Testis (tissue), 3 donors: ENCODE measurements around the gene TMEM255B. TPM values are rescaled to one million over a fixed set of nuclear protein-coding genes. Genes with fewer than 3 reads are reported as not detected.
A peak's percentile ranks its signal among the peaks of the same experiment; 100 is the strongest.

ENCODE experiments used
- DNase-seq: peaks from one replicate; pipeline ENCODE4 v3.0.0-alpha.2; 2019
- H3K27ac ChIP-seq, 2 donors: fragments of 200-600 bp; sonication (generic); one replicate each; pipeline ENCODE4 v1.5.1; 2019
- H3K27me3 ChIP-seq: fragments of 200-600 bp; sonication (generic); one replicate; pipeline ENCODE4 v1.5.1; 2019
- H3K36me3 ChIP-seq: fragments of 200-600 bp; sonication (generic); one replicate; pipeline ENCODE4 v1.5.1; 2017; ENCODE audit warnings: low read depth; ENCODE audit errors: missing control alignments
- H3K4me1 ChIP-seq: fragments of 200-600 bp; sonication (generic); one replicate; pipeline ENCODE4 v1.5.1; 2019
- H3K4me3 ChIP-seq, 2 donors: fragments of 200-600 bp; sonication (generic); one replicate each; pipeline ENCODE4 v1.5.1; 2017 to 2019
- H3K9me3 ChIP-seq: fragments of 200-600 bp; sonication (generic); one replicate; pipeline ENCODE4 v1.5.1; 2017
- CTCF ChIP-seq, 3 experiments: fragments of 450-650 bp in 2 of 3; fragments of 200-600 bp in 1 of 3; sonication (generic) in 1 of 3; IDR thresholded peaks; one replicate each; pipeline ENCODE4 v1.5.1; 2016 to 2019; ENCODE audit warnings: antibody characterized with exemption in 3 of 3, mild to moderate bottlenecking in 2 of 3, moderate library complexity in 1 of 3
- POLR2A ChIP-seq: fragments of 450-650 bp; IDR thresholded peaks from one replicate; pipeline ENCODE4 v1.6.1; 2017; ENCODE audit warnings: antibody characterized with exemption, mild to moderate bottlenecking, moderate library complexity
- WGBS, 2 donors: methylation state at CpG; one replicate each; pipeline ENCODE4 v1.1.5; 2018; 5-methylcytosine and 5-hydroxymethylcytosine counted together
- intact Hi-C: fragments of 100-400 bp; cut with DNase I; formaldehyde crosslinking; loops from one replicate; pipeline ENCODE4 v1.15.1; 2023; ENCODE audit warnings: low total_unique reads
- polyA plus RNA-seq: library from polyadenylated mRNA; stranded (reverse); fragments of 350-450 nt; fragmentation: Illumina TruSeq; extraction: RNeasy Lipid Tissue Mini Kit (QIAGEN cat#74804); gene quantifications from one replicate; pipeline ENCODE4 v1.2.3, GENCODE V29; 2014; ENCODE audit warnings: low read depth, low replicate concordance; ENCODE audit not compliant: insufficient read depth
- total RNA-seq, 2 donors: library from RNA; depleted of rRNA; stranded (reverse); fragments of >200 nt; gene quantifications; one replicate each; pipeline ENCODE4 v1.2.3, GENCODE V29; 2016

The TMEM255B gene
- total and polyA plus RNA-seq, 3 donors from 2014 or later = 6.9 to 10.9 (median 7.5) TPM

- peak; percentile 91 for DNase-seq
- Histone ChIP-seq H3K4me1 (peaks cover 82% of the 10 kb centered on the region), H3K4me3 (no peak overlapping the region), H3K36me3 (no peaks in the 10 kb centered on the region), H3K9me3 (no peaks in the 10 kb centered on the region), H3K27ac (peak overlapping the region in 1 of 2 donors; percentile 41), H3K27me3 (no peaks in the 10 kb centered on the region)
- WGBS, 2 donors = 43 to 64% methylated on average over 7 to 9 of the region's 9 CpGs
- TF ChIP-seq POLR2A (no peak), CTCF (IDR thresholded peaks at IDR 0.05) (no peak)
- intact Hi-C loops = no loop called here
Observed at GRCh38 chr13:113856716-113857065, 97.7 kb downstream of the TMEM255B start.

- Histone ChIP-seq H3K27ac (peak overlapping the region in 1 of 2 donors; percentile 8), H3K9me3 (no peaks in the 10 kb centered on the region), H3K36me3 (no peaks in the 10 kb centered on the region), H3K27me3 (no peaks in the 10 kb centered on the region), H3K4me1 (peaks cover 86% of the 10 kb centered on the region), H3K4me3 (no peak overlapping the region)
- 72 to 78% methylated on average over 19 to 20 of the region's 20 CpGs for WGBS, 2 donors
- peak; percentile 16 for DNase-seq
- intact Hi-C loops = no loop called here
- TF ChIP-seq CTCF (IDR thresholded peaks at IDR 0.05) = no peak
- TF ChIP-seq POLR2A = no peak
Observed at GRCh38 chr13:113857531-113858195, 98.6 kb downstream of the TMEM255B start.

DNA sequence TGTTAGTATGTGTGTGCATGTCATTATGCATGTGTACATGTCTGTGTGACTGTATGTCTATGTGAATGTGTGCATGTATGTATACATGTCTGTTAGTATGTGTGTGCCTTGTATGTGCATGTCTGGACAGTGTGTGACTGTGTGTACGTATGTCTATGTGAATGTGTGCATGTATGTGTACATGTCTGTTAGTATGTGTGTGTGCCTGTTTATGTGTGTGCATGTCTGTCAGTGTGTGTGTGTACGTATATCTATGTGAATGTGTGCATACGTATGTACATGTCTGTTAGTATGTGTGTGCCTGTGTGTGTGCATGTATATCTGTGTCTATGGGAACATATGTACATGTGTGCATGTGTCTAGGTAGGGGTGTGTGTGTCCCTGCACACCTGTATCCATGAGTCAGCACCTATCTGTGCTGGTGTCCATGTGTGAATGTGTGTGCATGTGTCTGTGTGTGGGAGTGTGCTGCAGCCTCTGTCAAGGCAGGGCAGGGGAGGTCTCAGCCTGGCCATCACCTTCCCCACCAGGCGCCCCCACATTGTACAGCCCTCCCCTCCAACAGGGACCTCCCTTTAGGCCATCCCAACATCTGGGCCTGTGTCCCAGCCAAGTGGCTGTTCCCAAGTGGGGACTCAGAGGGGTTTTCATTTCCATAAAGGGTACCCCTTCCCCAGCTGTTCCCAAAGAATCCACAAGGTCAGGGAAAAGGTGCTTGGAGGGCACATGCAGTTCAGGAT, 100.5 kb downstream of the TMEM255B start:
- 94 to 95% methylated on average over 3 to 4 of the region's 4 CpGs for WGBS, 2 donors
- intact Hi-C loops = no loop called here
- peak overlapping the region in 1 of 2 donors; percentile 19 for H3K27ac ChIP-seq

DNA sequence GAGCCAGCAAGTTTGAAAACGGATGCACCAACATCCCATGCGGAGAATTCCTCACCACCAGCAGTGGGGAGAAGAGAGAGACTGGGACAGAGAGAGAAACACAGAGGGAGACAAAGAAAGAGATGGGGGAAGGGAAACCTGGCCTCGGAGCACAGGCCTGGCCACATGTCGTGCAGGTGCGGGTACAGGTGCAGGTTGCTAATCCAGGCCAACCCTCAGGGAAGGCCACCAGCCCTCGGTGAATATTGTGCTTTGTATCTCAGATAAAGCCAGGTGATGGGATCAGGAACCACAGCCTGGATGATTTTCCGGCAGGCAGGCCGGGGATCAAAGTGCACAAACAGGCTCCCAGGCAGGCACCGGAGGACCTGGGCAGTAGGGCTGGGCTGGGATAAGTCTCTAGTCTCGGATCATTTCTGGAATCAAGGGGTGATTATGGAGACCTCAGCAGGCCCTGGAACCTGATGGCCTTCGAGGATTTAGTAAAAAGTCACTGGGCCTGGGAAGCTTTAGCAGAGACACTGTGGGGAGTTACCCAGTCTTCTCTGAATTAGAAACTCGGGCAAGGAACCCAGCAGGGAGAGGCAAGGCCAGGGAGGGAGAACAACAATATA, 101.1 kb downstream of the TMEM255B start:
- Histone ChIP-seq H3K27me3 (no peaks in the 10 kb centered on the region), H3K9me3 (no peaks in the 10 kb centered on the region), H3K36me3 (no peaks in the 10 kb centered on the region), H3K27ac (peak overlapping the region; percentile 19 to 24), H3K4me1 (peaks cover 62% of the 10 kb centered on the region), H3K4me3 (no peak overlapping the region)
- 54 to 66% methylated on average over 12 of the region's 12 CpGs for WGBS, 2 donors
- no peak for TF ChIP-seq POLR2A
- no peak for TF ChIP-seq CTCF (IDR thresholded peaks at IDR 0.05)
- peak; percentile 16 for DNase-seq
- intact Hi-C loops = no loop called here

More for the DNA sequence above, 100.5 kb downstream of the TMEM255B start:
- H3K4me1 ChIP-seq = peaks cover 68% of the 10 kb centered on the region
- peak; percentile 11 for DNase-seq
- no peak overlapping the region for H3K4me3 ChIP-seq
- H3K27me3 ChIP-seq = no peaks in the 10 kb centered on the region
- no peak for TF ChIP-seq CTCF (IDR thresholded peaks at IDR 0.05)
- TF ChIP-seq POLR2A = no peak
- no peaks in the 10 kb centered on the region for H3K36me3 ChIP-seq
- no peaks in the 10 kb centered on the region for H3K9me3 ChIP-seq
